CD4-positive, alpha-beta T cell treated with Interferon gamma for 1 hour (primary cell): Measurements from ENCODE around the gene TTLL8.

ENCODE experiments used
- DNase-seq: peaks from one replicate; pipeline ENCODE4 v3.0.0-alpha.2; 2020

TTLL8 gene

GRCh38 chr22:50039669-50040443 is 18.2 kb downstream of the TTLL8 start:
- no peak for DNase-seq

- no peak for DNase-seq
Measured at GRCh38 chr22:50035976-50036724, 21.9 kb downstream of the TTLL8 start.

GRCh38 chr22:50035131-50035881 is 22.8 kb downstream of the TTLL8 start:
- no peak for DNase-seq

- no peak for DNase-seq
Measured at GRCh38 chr22:50034126-50035081, 23.7 kb downstream of the TTLL8 start.

- no peak for DNase-seq
Measured at GRCh38 chr22:50032941-50033601, 25.0 kb downstream of the TTLL8 start.

- no peak for DNase-seq
Measured at GRCh38 chr22:50032109-50032871, 25.8 kb downstream of the TTLL8 start.

GRCh38 chr22:50031189-50032091 is 26.7 kb downstream of the TTLL8 start:
- DNase-seq, result no peak

- peak; percentile 82 for DNase-seq
Measured at GRCh38 chr22:50030297-50031188, 27.6 kb downstream of the TTLL8 start.

- no peak for DNase-seq
Measured at GRCh38 chr22:50027639-50028537, 30.2 kb downstream of the TTLL8 start.

GRCh38 chr22:50025993-50026392 is 32.1 kb downstream of the TTLL8 start:
- no peak for DNase-seq

- no peak for DNase-seq
Measured at GRCh38 chr22:50022171-50022819, 35.8 kb downstream of the TTLL8 start.

GRCh38 chr22:50020606-50021005 is 37.5 kb downstream of the TTLL8 start:
- DNase-seq, result no peak

GRCh38 chr22:50019316-50019715 is 38.8 kb downstream of the TTLL8 start:
- no peak for DNase-seq

- DNase-seq, result no peak
Measured at GRCh38 chr22:50018608-50019285, 39.4 kb downstream of the TTLL8 start.

GRCh38 chr22:50017701-50018224 is 40.3 kb downstream of the TTLL8 start:
- DNase-seq, result no peak

GRCh38 chr22:50016988-50017700 is 41.0 kb downstream of the TTLL8 start:
- DNase-seq, result peak; percentile 17
